ENCODE measurements around the gene SPATA13.

- TF ChIP-seq TCF7L2 (IDR thresholded peaks at IDR 0.05; ENCODE audit: borderline replicate concordance, low read depth, low read length) (no peak), ZNF76 (tag by site-specific recombination; IDR thresholded peaks at IDR 0.05; ENCODE audit: borderline replicate concordance, low read depth) (no peak), CTCF (tag by site-specific recombination; IDR thresholded peaks at IDR 0.05) (no peak), ZNF558 (tag by site-specific recombination; IDR thresholded peaks at IDR 0.05) (no peak), ZNF274 (IDR thresholded peaks at IDR 0.05; ENCODE audit: low read length) (no peak), ZNF274 (tag by site-specific recombination; IDR thresholded peaks at IDR 0.05; ENCODE audit: borderline replicate concordance) (no peak), ZNF121 (tag by site-specific recombination; IDR thresholded peaks at IDR 0.05) (no peak), PRDM2 (tag by site-specific recombination; IDR thresholded peaks at IDR 0.05; ENCODE audit: borderline replicate concordance) (no peak), ZNF560 (tag by site-specific recombination; IDR thresholded peaks at IDR 0.05; ENCODE audit: borderline replicate concordance) (no peak), ZNF521 (tag by site-specific recombination; IDR thresholded peaks at IDR 0.05) (no peak), ZNF530 (tag by site-specific recombination; IDR thresholded peaks at IDR 0.05; ENCODE audit: low read depth) (no peak), ZNF2 (tag by site-specific recombination; IDR thresholded peaks at IDR 0.05) (no peak), ZNF398 (tag by site-specific recombination; IDR thresholded peaks at IDR 0.05) (no peak), ZNF768 (tag by site-specific recombination; IDR thresholded peaks at IDR 0.05) (no peak)
These were observed 146.1 kb downstream of the SPATA13 start for GRCh38 chr13:24306632-24307031.

Data from HEK293 (cell line).